PC-3 (cell line): ENCODE results near the gene KRTAP25-1. TPM values are rescaled to one million over a fixed set of nuclear protein-coding genes. Genes with fewer than 3 reads are reported as not detected.
A peak's percentile ranks its signal among the peaks of the same experiment; 100 is the strongest.

Experiments used
- ATAC-seq: fragments of 200-7000 bp; cut with Tn5 transposase; 2 replicates; pipeline ENCODE4 v1.9.1; 2020; ENCODE audit warnings: mild to moderate bottlenecking, moderate library complexity
- BruUV-seq: library from RNA; stranded (reverse); fragments of 400-500 nt; replicated peaks from 2 replicates; lab custom pipeline; 2021; lab: Mats Ljungman, UMichigan
- CTCF ChIA-PET: fragments of 300-600 bp; sonication (Branson Sonifier 250); formaldehyde crosslinking; loops from one replicate; lab custom pipeline; 2022; ENCODE audit warnings: antibody characterized with exemption; lab: Charles Lee
- POLR2A ChIA-PET: fragments of 300-600 bp; sonication (Branson Sonifier 250); formaldehyde crosslinking; loops from one replicate; lab custom pipeline; 2022; ENCODE audit warnings: antibody characterized with exemption; ENCODE audit not compliant: unreplicated experiment; lab: Charles Lee
- DNase-seq: peaks from one replicate; pipeline ENCODE4 v3.0.0-alpha.2; 2015
- H2AFZ ChIP-seq: fragments of 300-600 bp; sonication (generic); 2 replicates; pipeline ENCODE4 v1.6.0; 2016; ENCODE audit warnings: antibody characterized with exemption, low read length
- H3F3A ChIP-seq: fragments of 300-600 bp; sonication (generic); one replicate; pipeline ENCODE4 v1.6.0; 2017; ENCODE audit warnings: antibody characterized with exemption, low read length, control low read depth, mild to moderate bottlenecking; ENCODE audit not compliant: unreplicated experiment
- H3K27ac ChIP-seq: fragments of 300-600 bp; sonication (generic); 2 replicates; pipeline ENCODE4 v1.5.1; 2016; ENCODE audit warnings: mild to moderate bottlenecking, low read length
- H3K27me3 ChIP-seq: fragments of 300-600 bp; sonication (generic); 2 replicates; pipeline ENCODE4 v1.6.1; 2016; ENCODE audit warnings: low read length, mixed read lengths
- H3K36me3 ChIP-seq: fragments of 300-600 bp; sonication (generic); 2 replicates; pipeline ENCODE4 v1.6.1; 2016; ENCODE audit warnings: low read depth, mixed run types, low read length, mixed read lengths
- H3K4me1 ChIP-seq: fragments of 300-600 bp; sonication (generic); 2 replicates; pipeline ENCODE4 v1.5.1; 2016; ENCODE audit warnings: low read length; ENCODE audit not compliant: insufficient read depth
- H3K4me2 ChIP-seq: fragments of 300-600 bp; sonication (generic); 2 replicates; pipeline ENCODE4 v1.6.0; 2016; ENCODE audit warnings: low read length
- H3K4me3 ChIP-seq: fragments of 300-600 bp; sonication (generic); 2 replicates; pipeline ENCODE4 v1.5.1; 2016; ENCODE audit warnings: mild to moderate bottlenecking, low read length, mixed read lengths
- H3K79me2 ChIP-seq: fragments of 300-600 bp; sonication (generic); 2 replicates; pipeline ENCODE4 v1.6.1; 2017; ENCODE audit warnings: low read length, mixed read lengths
- H3K9ac ChIP-seq: fragments of 300-600 bp; sonication (generic); 2 replicates; pipeline ENCODE4 v1.6.0; 2016; ENCODE audit warnings: mild to moderate bottlenecking, low read length
- H3K9me2 ChIP-seq: fragments of 300-600 bp; sonication (generic); replicated peaks from 2 replicates; pipeline ENCODE4 v1.6.1; 2016; ENCODE audit warnings: mixed run types, low read length, mixed read lengths
- H3K9me3 ChIP-seq: fragments of 300-600 bp; sonication (generic); 2 replicates; pipeline ENCODE4 v1.6.1; 2016; ENCODE audit warnings: low read length, mixed read lengths
- H4K20me1 ChIP-seq: fragments of 300-600 bp; sonication (generic); 2 replicates; pipeline ENCODE4 v1.6.1; 2016; ENCODE audit warnings: low read length, mixed read lengths
- CTCF ChIP-seq: fragments of 300-600 bp; sonication (generic); conservative IDR thresholded peaks from 2 replicates; pipeline ENCODE4 v1.5.1; 2017; ENCODE audit warnings: antibody characterized with exemption, low read depth, mild to moderate bottlenecking, low read length
- EZH2 ChIP-seq: fragments of 300-600 bp; sonication (generic); IDR thresholded peaks from one replicate; pipeline ENCODE4 v1.6.1; 2017; ENCODE audit warnings: antibody characterized with exemption, mild to moderate bottlenecking, low read length; ENCODE audit not compliant: unreplicated experiment
- EZH2phosphoT487 ChIP-seq: fragments of 300-600 bp; sonication (generic); IDR thresholded peaks from 2 replicates; pipeline ENCODE4 v1.6.1; 2018; ENCODE audit warnings: mild to moderate bottlenecking, antibody characterized with exemption, low read length, borderline replicate concordance
- intact Hi-C: fragments of 100-400 bp; cut with micrococcal nuclease; formaldehyde crosslinking; loops from 2 replicates; pipeline ENCODE4 v1.9.0; 2023
- total RNA-seq: library from RNA; depleted of rRNA; stranded (reverse); fragments of >200 nt; gene quantifications from 2 replicates; pipeline ENCODE4 v1.2.3, GENCODE V29; 2014

The KRTAP25-1 gene
- total RNA-seq, 1 experiment from 2014 or later = not detected

- no peak for ATAC-seq
- no TSS peak for BruUV-seq
- Histone ChIP-seq H4K20me1 (no peaks in the 10 kb centered on the region), H3F3A (no peaks in the 10 kb centered on the region), H3K79me2 (no peaks in the 10 kb centered on the region), H2AFZ (no peak overlapping the region), H3K27ac (no peak overlapping the region), H3K4me1 (no peaks in the 10 kb centered on the region), H3K27me3 (peaks cover 21% of the 10 kb centered on the region; the same call in 1 of the 2 replicates), H3K36me3 (no peaks in the 10 kb centered on the region), H3K9me2 (no peaks in the 10 kb centered on the region), H3K9ac (no peak overlapping the region), H3K9me3 (peaks cover 3% of the 10 kb centered on the region; the same call in 1 of the 2 replicates), H3K4me2 (no peak overlapping the region), H3K4me3 (no peak overlapping the region)
- TF ChIP-seq EZH2 = no peak
- no peak for TF ChIP-seq EZH2phosphoT487
- no peak for TF ChIP-seq CTCF
- DNase-seq = peak; percentile 34
- ChIA-PET CTCF (no interaction called here), POLR2A (no interaction called here)
- intact Hi-C loops = no loop called here
Measured at GRCh38 chr21:30271156-30271555, 18.2 kb downstream of the KRTAP25-1 start.

- no peaks in the 10 kb centered on the region for H3K4me1 ChIP-seq
- H3K27me3 ChIP-seq = peaks cover 10% of the 10 kb centered on the region; the same call in 1 of the 2 replicates
- TF ChIP-seq CTCF (no peak), EZH2 (no peak), EZH2phosphoT487 (no peak)
- no peak overlapping the region for H3K4me2 ChIP-seq
- CTCF ChIA-PET = interaction anchor here (0.5 kb wide), 1 partner anchor 915 kb away, joined by 3 read pairs; no protein-coding TSS in a partner anchor
- H3K79me2 ChIP-seq = no peaks in the 10 kb centered on the region
- peaks cover 6% of the 10 kb centered on the region; the same call in 1 of the 2 replicates for H3K9me3 ChIP-seq
- no TSS peak for BruUV-seq
- no peak overlapping the region for H3K4me3 ChIP-seq
- H3K27ac ChIP-seq = no peak overlapping the region
- H3K9ac ChIP-seq = no peak overlapping the region
- no peak for DNase-seq
- no peaks in the 10 kb centered on the region for H4K20me1 ChIP-seq
- no peaks in the 10 kb centered on the region for H3F3A ChIP-seq
- intact Hi-C loops = no loop called here
- no peak overlapping the region for H2AFZ ChIP-seq
- POLR2A ChIA-PET = no interaction called here
- no peaks in the 10 kb centered on the region for H3K9me2 ChIP-seq
- no peaks in the 10 kb centered on the region for H3K36me3 ChIP-seq
- ATAC-seq = no peak
Measured at GRCh38 chr21:30269803-30270530, 19.3 kb downstream of the KRTAP25-1 start.

- H3K4me1 ChIP-seq = no peaks in the 10 kb centered on the region
- H3K9me3 ChIP-seq = peaks cover 6% of the 10 kb centered on the region; the same call in 1 of the 2 replicates
- ChIA-PET CTCF (no interaction called here), POLR2A (no interaction called here)
- ATAC-seq = no peak
- H3K9ac ChIP-seq = no peak overlapping the region
- DNase-seq = peak; percentile 35
- peaks cover 2% of the 10 kb centered on the region; the same call in 1 of the 2 replicates for H3K27me3 ChIP-seq
- H2AFZ ChIP-seq = no peak overlapping the region
- TF ChIP-seq EZH2 (no peak), EZH2phosphoT487 (no peak), CTCF (peak; percentile 57)
- BruUV-seq = no TSS peak
- H4K20me1 ChIP-seq = no peaks in the 10 kb centered on the region
- no peak overlapping the region for H3K4me2 ChIP-seq
- H3K27ac ChIP-seq = no peak overlapping the region
- no peaks in the 10 kb centered on the region for H3F3A ChIP-seq
- H3K4me3 ChIP-seq = no peak overlapping the region
- no peaks in the 10 kb centered on the region for H3K79me2 ChIP-seq
- intact Hi-C loops = no loop called here
- no peaks in the 10 kb centered on the region for H3K36me3 ChIP-seq
- no peaks in the 10 kb centered on the region for H3K9me2 ChIP-seq
Measured at GRCh38 chr21:30268608-30269197, 20.6 kb downstream of the KRTAP25-1 start.
